NCI-H1436 (cell line): ENCODE measurements around the gene ZFAND3.

Experiments
- DNase-seq: peaks from one replicate; lab custom pipeline; 2025; lab: John Stamatoyannopoulos, UW

The ZFAND3 gene

GRCh38 chr6:38154731-38155130 is 335.2 kb downstream of the ZFAND3 start:
- DNase-seq: no peak

GRCh38 chr6:38155144-38155543 is 335.6 kb downstream of the ZFAND3 start:
- DNase-seq: no peak

- DNase-seq: no peak
Observed at GRCh38 chr6:38155621-38156204, 336.2 kb downstream of the ZFAND3 start.

- DNase-seq: no peak
Observed at GRCh38 chr6:38156818-38157565, 337.5 kb downstream of the ZFAND3 start.

- no peak for DNase-seq
Observed at GRCh38 chr6:38157905-38158304, 338.4 kb downstream of the ZFAND3 start.

GRCh38 chr6:38158762-38159350 is 339.3 kb downstream of the ZFAND3 start:
- no peak for DNase-seq

GRCh38 chr6:38159596-38159995 is 340.1 kb downstream of the ZFAND3 start:
- DNase-seq: no peak

- DNase-seq: no peak
Observed at GRCh38 chr6:38160831-38161230, 341.3 kb downstream of the ZFAND3 start.

- no peak for DNase-seq
Observed at GRCh38 chr6:38161331-38161730, 341.8 kb downstream of the ZFAND3 start.

- DNase-seq: no peak
Observed at GRCh38 chr6:38161754-38162492, 342.4 kb downstream of the ZFAND3 start.

- no peak for DNase-seq
Observed at GRCh38 chr6:38162493-38163185, 343.1 kb downstream of the ZFAND3 start.

GRCh38 chr6:38163186-38164130 is 343.9 kb downstream of the ZFAND3 start:
- no peak for DNase-seq

- no peak for DNase-seq
Observed at GRCh38 chr6:38164131-38164481, 344.6 kb downstream of the ZFAND3 start.

- no peak for DNase-seq
Observed at GRCh38 chr6:38164671-38165108, 345.2 kb downstream of the ZFAND3 start.

GRCh38 chr6:38166411-38167240 is 347.1 kb downstream of the ZFAND3 start:
- DNase-seq: no peak

GRCh38 chr6:38167598-38167997 is 348.1 kb downstream of the ZFAND3 start:
- no peak for DNase-seq

GRCh38 chr6:38168126-38168525 is 348.6 kb downstream of the ZFAND3 start:
- no peak for DNase-seq

GRCh38 chr6:38168699-38169098 is 349.2 kb downstream of the ZFAND3 start:
- DNase-seq: no peak

- peak; percentile 80 for DNase-seq
Observed at GRCh38 chr6:38169221-38169976, 349.9 kb downstream of the ZFAND3 start.
